SW480 (cell line): ENCODE measurements around the gene CD47.

Source experiments
- DNase-seq: peaks from one replicate; pipeline ENCODE4 v3.0.0-alpha.2; 2016; ENCODE audit warnings: low spot score

CD47 gene

DNA sequence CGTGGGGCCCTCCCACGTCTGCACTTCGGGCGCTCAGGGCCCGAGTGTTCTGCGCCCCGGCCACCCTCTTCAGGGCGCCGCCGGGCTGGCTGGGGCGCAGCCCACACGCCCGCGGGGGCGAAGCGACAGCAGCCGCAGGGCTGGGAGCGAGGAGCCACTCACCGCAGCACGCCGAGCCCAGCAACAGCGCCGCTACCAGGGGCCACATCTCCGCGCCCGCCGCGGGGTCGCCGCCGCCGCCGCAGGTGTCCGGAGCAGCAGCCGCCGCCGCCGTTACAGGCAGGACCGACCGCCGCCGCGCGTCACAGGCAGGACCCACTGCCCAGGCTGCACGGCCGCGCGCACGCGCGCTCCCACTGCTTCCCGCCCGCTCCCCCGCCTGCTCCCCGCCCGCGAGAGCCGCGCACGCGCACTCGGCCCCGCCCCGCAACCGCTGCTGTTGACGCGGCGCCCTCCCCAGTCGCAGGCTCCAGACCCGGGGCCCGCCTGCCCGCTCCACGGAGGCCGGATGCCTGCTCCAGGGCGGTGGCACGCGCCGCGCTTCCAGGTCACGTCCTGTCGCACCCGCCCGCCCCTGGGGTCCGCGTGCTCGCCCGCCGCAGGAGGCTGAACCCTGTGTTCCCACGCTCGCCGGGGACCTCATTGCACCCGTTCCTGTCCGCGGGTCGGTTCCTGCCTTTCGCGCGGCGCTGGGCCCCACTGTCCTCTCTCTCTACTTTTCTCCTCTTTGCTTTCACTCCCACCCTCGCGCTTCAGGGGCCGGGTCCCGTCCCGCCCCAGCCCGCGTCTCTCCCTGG is at the start of gene CD47:
CD47 (minus strand) TSS at position 331 of the 797 bp plus-strand sequence; CDS start at position 208, 123 bp downstream.
- DNase-seq: peak; percentile 75

DNA sequence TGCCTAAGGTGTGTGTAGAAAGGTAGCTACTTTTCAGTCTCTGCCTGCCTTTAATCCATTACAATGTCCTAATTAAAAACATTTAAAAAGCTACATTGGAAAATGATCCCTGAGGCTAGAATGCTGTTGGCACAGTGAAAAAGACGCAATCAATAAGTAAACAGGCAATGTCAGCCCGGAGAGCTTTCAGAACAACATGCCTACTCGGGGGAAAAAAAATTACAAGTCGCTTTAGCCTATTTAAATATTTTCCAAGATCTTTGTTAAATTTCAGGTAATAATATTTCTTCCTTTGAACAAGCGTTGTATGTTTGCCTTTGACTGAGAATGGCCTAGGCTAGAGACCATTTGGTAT is 46.6 kb upstream of the CD47 start:
- no peak for DNase-seq

DNA sequence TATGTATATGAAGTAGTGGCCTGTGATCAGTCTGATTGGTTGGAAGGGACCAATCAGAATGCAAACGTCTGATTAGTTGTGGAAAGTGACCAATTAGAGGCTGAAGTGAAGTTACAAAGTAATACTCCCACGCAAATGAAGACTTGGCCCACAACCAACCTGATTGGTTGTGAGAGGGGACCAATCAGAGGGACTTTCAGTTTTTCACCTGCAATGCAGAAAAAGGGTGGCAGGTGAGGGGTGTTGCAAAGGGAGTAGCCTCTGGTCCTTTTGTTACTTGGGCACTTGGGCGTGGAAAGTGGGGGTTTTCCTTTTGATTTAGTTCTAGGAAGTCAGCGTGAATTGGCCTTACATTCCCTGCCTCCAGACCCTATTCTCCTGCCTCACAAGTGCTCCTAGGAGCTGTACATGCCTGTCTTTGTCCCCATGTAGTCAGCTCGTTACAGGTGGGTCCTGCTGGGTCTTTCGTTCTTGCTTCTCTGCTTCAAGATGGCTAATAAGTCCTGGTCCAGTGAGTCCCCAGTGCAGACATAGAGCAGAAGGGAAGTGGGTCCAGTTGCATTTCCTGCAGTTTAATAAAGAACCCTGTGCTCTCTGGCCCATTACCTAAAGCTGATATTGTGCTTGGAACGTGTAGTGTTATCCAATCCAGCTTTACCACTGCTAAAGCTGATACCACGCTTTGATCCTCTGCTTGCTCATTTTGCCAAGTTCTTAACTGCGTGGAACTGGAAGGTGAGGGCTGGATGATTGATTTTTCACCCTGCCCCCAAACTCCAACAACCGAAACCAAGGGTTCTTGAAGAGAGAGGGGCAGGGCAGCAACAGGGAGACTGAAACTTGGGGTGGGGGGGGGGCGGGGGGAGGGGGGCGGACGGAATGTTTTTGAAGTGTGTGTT is 46.0 kb upstream of the CD47 start:
- DNase-seq: no peak

DNA sequence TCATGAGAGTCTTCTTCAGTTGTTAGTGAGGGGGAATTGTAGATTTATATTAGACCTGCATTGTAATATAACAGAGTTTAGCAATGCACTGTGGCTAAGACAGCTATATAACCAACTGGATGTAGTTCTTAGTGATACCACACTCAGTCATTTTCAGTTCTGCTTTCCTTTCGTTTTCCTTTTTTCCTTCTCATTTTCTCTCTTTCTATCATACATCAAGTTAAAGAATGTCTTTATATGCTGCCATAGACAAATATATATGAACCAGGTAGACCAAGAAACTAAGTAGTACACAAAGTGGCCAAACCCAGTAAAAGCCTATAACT is 43.7 kb upstream of the CD47 start:
- no peak for DNase-seq

- no peak for DNase-seq
Observed at GRCh38 chr3:108133858-108134554, 43.2 kb upstream of the CD47 start.

DNA sequence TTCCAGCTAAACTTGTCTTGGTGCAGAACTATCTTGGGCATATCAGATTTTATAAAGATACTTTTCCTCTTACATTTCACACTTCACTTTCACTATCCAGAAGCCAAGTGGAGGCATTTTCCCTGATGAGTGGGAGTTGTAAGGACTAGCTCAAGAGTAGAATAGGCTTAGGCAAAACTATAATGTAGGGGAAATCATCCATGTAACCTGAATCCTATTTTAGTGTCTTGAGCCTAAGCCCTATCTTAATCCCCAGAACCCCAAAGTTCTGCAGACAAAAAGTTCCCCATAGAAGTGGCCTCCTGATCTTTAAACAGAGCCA is 42.2 kb upstream of the CD47 start:
- no peak for DNase-seq

DNA sequence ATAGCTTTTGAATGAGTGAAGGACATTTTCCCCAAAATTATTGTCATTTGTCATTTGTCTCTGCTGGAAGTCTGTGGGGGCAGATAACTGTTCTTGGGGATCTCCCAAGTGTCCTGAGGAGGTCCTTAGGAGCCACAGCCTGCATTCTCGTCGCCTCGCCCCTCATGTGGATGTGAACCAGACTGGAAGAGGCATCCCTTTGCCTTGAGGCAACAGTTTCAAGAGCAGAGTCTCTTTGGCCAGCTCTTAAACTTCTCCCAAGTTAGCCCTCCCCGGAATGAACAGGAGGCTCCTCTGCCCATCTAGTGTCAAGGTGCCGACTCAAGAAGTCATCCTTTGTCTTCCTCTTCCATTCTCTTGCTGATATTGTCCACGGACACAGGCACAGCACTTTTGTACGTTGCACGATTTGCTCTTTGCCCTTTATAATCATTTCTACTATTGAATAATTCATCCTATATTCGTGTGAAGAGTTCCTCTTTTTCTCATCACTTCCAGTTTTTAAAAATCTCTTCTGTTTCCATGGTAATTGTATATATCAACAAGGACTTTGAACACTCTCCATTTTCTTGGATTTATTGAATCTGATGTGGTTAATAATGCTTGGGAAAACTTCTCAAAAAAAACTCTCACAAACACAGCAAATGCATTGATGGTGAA is 40.8 kb upstream of the CD47 start:
- no peak for DNase-seq

GRCh38 chr3:108130701-108131474 is 40.1 kb upstream of the CD47 start:
- no peak for DNase-seq

DNA sequence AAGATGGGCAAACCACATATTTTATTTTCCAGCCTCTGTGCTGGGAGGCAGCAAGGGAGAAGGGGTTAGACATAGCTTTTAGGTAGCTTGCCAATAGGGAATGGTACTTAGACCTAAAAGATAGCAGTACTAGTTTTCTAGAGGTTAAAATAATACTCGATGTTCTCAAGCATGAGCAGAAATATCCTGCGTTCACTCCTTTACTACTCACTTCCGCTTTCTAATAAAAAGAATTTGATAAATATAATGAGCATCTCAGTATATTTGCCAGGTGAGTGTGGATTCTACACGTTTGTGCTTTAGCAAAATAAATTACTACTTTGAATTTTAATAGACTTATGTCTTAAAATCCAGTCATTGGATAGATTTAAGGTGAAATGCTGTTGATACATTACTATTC is 39.4 kb upstream of the CD47 start:
- DNase-seq: no peak

DNA sequence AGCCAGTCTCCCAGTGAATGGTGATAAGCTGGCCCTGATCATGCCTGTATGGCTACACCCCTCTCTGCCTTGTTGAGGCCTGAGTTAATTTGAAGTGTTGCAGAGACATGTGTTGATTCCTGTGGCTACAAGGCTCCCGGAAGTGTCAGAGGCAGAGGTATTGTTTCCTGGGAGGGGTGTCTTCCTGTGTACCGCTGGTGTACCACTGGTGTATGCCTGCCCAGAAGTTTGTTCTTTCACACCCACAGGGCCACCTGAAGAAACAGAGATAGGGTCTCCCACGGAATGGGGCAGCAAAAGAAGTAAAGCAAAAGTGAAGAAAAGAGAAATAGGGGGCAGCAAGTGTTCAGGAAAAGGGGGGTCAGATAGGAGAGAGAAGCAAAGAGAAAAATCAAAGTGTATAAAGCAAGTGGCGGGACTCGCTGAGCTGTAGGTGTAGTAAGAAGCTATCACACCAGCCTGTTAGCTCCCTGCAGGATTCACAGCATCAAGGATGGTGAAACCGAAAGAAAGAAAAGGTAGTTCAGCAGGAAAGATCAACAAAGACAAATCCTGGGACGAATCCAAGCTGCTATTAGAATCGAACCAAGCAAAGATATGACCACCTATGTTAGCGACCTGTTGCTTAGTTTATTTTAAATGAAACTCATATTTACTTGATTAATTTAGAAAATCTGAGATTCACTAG is 36.6 kb upstream of the CD47 start:
- no peak for DNase-seq

- DNase-seq: no peak
Observed at GRCh38 chr3:108126348-108126747, 35.5 kb upstream of the CD47 start.

GRCh38 chr3:108125550-108126071 is 34.8 kb upstream of the CD47 start:
- no peak for DNase-seq

GRCh38 chr3:108125153-108125543 is 34.3 kb upstream of the CD47 start:
- DNase-seq: no peak

DNA sequence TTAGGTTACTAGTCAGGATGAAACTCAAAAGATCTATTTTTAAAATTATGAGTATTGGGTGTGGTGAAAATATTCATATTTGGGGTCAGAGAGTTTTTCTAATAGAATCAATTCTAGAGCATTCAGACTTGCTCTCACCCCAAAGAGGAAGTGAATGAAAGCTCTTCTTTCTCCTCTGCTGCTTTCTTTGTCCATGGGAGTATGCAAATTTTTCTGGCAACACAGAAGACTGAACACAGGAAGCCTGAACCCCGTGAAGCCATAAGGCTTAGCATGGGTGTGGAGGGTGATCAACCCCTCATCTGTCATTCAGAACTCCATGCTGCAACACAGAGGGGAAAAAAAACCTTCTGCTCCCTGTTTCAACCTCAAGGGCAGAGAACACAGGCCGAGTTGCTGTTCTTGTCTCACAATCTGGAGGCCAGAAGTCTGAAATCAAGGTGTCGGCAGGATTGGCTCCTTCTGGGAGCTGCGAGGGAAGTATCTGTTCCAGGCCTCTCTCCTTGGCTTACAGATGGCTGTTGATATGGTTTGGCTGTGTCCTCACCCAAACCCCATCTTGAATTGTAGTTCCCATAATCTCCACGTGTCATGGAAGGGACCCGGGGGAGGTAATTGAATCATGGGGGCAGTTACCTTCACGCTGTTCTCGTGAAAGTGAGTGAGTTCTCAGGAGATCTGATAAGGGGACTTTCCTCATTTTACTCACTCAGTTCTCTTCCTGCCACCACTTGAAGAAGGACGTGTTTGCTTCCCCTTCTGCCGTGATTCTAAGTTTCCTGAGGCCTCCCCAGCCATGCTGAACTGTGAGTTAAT is 33.7 kb upstream of the CD47 start:
- no peak for DNase-seq

GRCh38 chr3:108123326-108123725 is 32.5 kb upstream of the CD47 start:
- DNase-seq: no peak

DNA sequence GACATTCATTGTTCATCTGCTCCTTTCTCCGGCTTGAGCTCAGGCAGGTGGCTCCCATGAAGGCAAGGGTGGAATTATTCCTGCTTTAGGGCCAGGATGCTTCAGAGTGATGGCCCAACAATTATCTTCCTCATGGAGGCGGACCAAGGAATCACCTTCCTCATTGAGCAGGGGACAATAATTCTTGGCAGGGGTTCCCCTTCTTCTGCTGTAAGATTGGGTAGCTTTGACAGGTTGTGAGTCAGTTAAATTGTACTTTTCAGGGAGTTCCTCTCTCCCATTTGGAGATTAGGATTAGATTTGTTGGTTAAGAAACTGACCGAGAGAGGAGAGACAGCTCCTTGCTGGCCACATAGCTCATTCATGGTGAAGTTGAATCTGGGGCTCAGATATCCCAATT is 31.4 kb upstream of the CD47 start:
- no peak for DNase-seq

DNA sequence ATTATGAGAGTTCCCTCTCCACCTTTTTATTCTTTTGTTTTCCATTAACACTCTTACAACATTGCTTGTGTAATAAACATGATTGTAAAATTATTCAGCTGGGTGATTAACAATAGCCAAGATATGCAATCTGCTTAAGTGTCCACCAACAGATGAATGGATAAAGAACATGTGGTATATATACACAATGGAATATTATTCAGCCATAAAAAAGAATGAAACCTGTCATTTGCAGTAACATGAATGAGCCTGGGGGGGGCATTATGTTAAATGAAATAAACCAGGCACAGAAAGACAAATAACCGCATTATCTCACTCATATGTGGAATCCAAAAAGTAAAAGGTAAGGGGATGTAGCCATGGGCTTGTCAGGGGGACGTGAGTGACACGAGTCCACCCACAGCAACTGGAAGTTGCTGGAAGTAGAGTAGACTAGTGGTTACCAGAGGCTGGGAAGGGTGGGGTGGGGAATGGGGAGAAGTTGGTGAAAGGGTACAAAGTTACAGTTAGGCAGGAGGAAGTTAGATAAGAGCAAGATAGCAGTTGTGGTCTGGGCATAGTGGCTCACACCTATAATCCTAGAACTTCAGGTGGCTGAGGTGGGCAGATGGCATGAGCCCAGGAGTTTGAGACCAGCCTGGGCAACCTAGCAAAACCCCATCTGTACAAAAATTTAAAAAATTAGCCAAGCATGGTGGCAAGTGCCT is 28.7 kb upstream of the CD47 start:
- no peak for DNase-seq

- DNase-seq: no peak
Observed at GRCh38 chr3:108118038-108118768, 27.4 kb upstream of the CD47 start.
